B cell (primary cell): ENCODE data around the gene HAO1. TPM values are rescaled to one million over a fixed set of nuclear protein-coding genes. Genes with fewer than 3 reads are reported as not detected.

Experiments used
- ATAC-seq: fragments of 200-7000 bp; cut with Tn5 transposase; one replicate; pipeline ENCODE4 v1.10.0; 2021; ENCODE audit warnings: low read depth, mild to moderate bottlenecking, moderate number of reproducible peaks, moderate library complexity
- CTCF ChIA-PET: fragments of 350-600 bp; sonication (Branson Sonifier 250); formaldehyde crosslinking; loops from one replicate; lab custom pipeline; 2021; ENCODE audit warnings: antibody characterized with exemption, inconsistent platforms; lab: Charles Lee
- POLR2A ChIA-PET: fragments of 350-600 bp; sonication (Branson Sonifier 250); formaldehyde crosslinking; loops from one replicate; lab custom pipeline; 2021; ENCODE audit warnings: antibody characterized with exemption; lab: Charles Lee
- DNase-seq: peaks from one replicate; pipeline ENCODE4 v3.0.0; 2013
- H2AFZ ChIP-seq: 2 replicates; pipeline ENCODE4 v1.6.1; 2012; ENCODE audit warnings: mild to moderate bottlenecking, low read depth, low read length; ENCODE audit not compliant: insufficient read depth, poor library complexity, severe bottlenecking
- H3K27ac ChIP-seq, 2 donors: 1 replicate in 1 of 2; 2 replicates in 1 of 2; pipeline ENCODE4 v1.5.1; 2012 to 2013; ENCODE audit warnings: low read length in 2 of 2, mild to moderate bottlenecking in 2 of 2, moderate library complexity in 1 of 2
- H3K27me3 ChIP-seq, 4 experiments: fragments of 200-600 bp in 1 of 4; sonication (generic) in 1 of 4; replicated peaks in 1 of 4; 1 replicate in 2 of 4; 2 replicates in 2 of 4; pipeline versions ENCODE4 v1.6.1 to v1.7.0; 2013 to 2016; ENCODE audit warnings: low read length in 3 of 4, mild to moderate bottlenecking in 2 of 4, mixed read lengths in 1 of 4, moderate library complexity in 1 of 4; ENCODE audit not compliant: insufficient read depth in 4 of 4, control insufficient read depth in 3 of 4; ENCODE audit errors: control extremely low read depth in 1 of 4
- H3K36me3 ChIP-seq, 2 experiments: replicated peaks in 1 of 2; 1 replicate in 1 of 2; 2 replicates in 1 of 2; pipeline versions ENCODE4 v1.6.1 to v1.7.1; 2013; ENCODE audit warnings: low read length in 1 of 2; ENCODE audit not compliant: insufficient read depth in 2 of 2, control insufficient read depth in 1 of 2; ENCODE audit errors: control extremely low read depth in 1 of 2, extremely low read depth in 1 of 2
- H3K4me1 ChIP-seq, 2 donors: fragments of 200-600 bp in 1 of 2; sonication (generic) in 1 of 2; 1 replicate in 1 of 2; 2 replicates in 1 of 2; pipeline versions ENCODE4 v1.5.1 to v1.6.1; 2013 to 2017; ENCODE audit warnings: low read length in 2 of 2; ENCODE audit not compliant: control insufficient read depth in 2 of 2, insufficient read depth in 2 of 2
- H3K4me2 ChIP-seq: replicated peaks from 2 replicates; pipeline ENCODE3; 2012; ENCODE audit warnings: mild to moderate bottlenecking, low read depth, low read length; ENCODE audit not compliant: poor library complexity, severe bottlenecking
- H3K4me3 ChIP-seq, 5 experiments: fragments of 200-600 bp in 1 of 5; sonication (generic) in 1 of 5; 1 replicate in 3 of 5; 2 replicates in 2 of 5; pipeline versions ENCODE4 v1.5.1 to v1.7.0; 2011 to 2016; ENCODE audit warnings: low read length in 4 of 5, mild to moderate bottlenecking in 4 of 5, low read depth in 2 of 5, control low read depth in 1 of 5, moderate library complexity in 1 of 5; ENCODE audit not compliant: insufficient read depth in 1 of 5; ENCODE audit errors: control extremely low read depth in 1 of 5, extremely low read depth in 1 of 5
- H3K79me2 ChIP-seq: fragments of 200-600 bp; sonication (generic); one replicate; pipeline ENCODE4 v1.6.0; 2016; ENCODE audit warnings: low read length; ENCODE audit not compliant: control insufficient read depth, insufficient read depth
- H3K9ac ChIP-seq: fragments of 200-600 bp; sonication (generic); 2 replicates; pipeline ENCODE4 v1.6.1; 2017; ENCODE audit warnings: mild to moderate bottlenecking, low read length, moderate library complexity
- H3K9me3 ChIP-seq, 3 donors: one replicate each; pipeline versions ENCODE4 v1.6.1 to v1.7.1; 2013; ENCODE audit warnings: low read length in 2 of 3; ENCODE audit not compliant: control insufficient read depth in 2 of 3, insufficient read depth in 1 of 3; ENCODE audit errors: control extremely low read depth in 1 of 3
- H4K20me1 ChIP-seq: 2 replicates; pipeline ENCODE4 v1.6.0; 2012; ENCODE audit warnings: mild to moderate bottlenecking, low read length; ENCODE audit not compliant: insufficient read depth, control insufficient read depth, poor library complexity, severe bottlenecking
- H3K27ac Mint-ChIP-seq: one replicate; pipeline ENCODE4 v1.8.0; 2021; ENCODE audit warnings: mixed read lengths
- H3K27me3 Mint-ChIP-seq: one replicate; pipeline ENCODE4 v1.8.0; 2021; ENCODE audit warnings: mixed read lengths
- H3K4me1 Mint-ChIP-seq: one replicate; pipeline ENCODE4 v1.8.0; 2021; ENCODE audit warnings: mixed read lengths
- H3K4me3 Mint-ChIP-seq: one replicate; pipeline ENCODE4 v1.8.0; 2021; ENCODE audit warnings: mixed read lengths
- H3K9me3 Mint-ChIP-seq: one replicate; pipeline ENCODE4 v1.8.0; 2022; ENCODE audit warnings: mixed read lengths; ENCODE audit not compliant: insufficient read depth
- EZH2 ChIP-seq: IDR thresholded peaks from 2 replicates; pipeline ENCODE4 v1.6.1; 2012; ENCODE audit warnings: borderline replicate concordance, low read depth, mild to moderate bottlenecking, moderate library complexity, low read length; ENCODE audit not compliant: insufficient read depth, poor library complexity, severe bottlenecking
- WGBS: methylation state at CpG from one replicate; pipeline ENCODE4 v1.1.5; 2013; ENCODE audit warnings: missing lambda C conversion rate; ENCODE audit not compliant: insufficient coverage; 5-methylcytosine and 5-hydroxymethylcytosine counted together
- intact Hi-C: fragments of 100-400 bp; cut with micrococcal nuclease; formaldehyde crosslinking; loops from one replicate; pipeline ENCODE4 v1.10.0; 2022
- polyA plus RNA-seq: library from polyadenylated mRNA; depleted of rRNA; stranded (reverse); fragments of >200 nt; gene quantifications from 2 replicates; pipeline ENCODE4 v1.2.3, GENCODE V29; 2012
- total RNA-seq, 2 donors: library from RNA; stranded (reverse); fragments of 120-200 nt in 1 of 2; gene quantifications; 1 replicate in 1 of 2; 2 replicates in 1 of 2; pipeline versions ENCODE4 v1.2.3 to v1.2.4, GENCODE V29; 2013 to 2022
- TF ChIP-seq, protein P1 (sequence below): fragments of 200-600 bp; IDR thresholded peaks from one replicate; pipeline ENCODE4 v1.8.0; 2022; ENCODE audit warnings: antibody characterized with exemption, mild to moderate bottlenecking

The HAO1 gene
- total and polyA plus RNA-seq, 2 donors (not counting 1 experiment from before 2014, with no cell fraction given), result not detected

DNA sequence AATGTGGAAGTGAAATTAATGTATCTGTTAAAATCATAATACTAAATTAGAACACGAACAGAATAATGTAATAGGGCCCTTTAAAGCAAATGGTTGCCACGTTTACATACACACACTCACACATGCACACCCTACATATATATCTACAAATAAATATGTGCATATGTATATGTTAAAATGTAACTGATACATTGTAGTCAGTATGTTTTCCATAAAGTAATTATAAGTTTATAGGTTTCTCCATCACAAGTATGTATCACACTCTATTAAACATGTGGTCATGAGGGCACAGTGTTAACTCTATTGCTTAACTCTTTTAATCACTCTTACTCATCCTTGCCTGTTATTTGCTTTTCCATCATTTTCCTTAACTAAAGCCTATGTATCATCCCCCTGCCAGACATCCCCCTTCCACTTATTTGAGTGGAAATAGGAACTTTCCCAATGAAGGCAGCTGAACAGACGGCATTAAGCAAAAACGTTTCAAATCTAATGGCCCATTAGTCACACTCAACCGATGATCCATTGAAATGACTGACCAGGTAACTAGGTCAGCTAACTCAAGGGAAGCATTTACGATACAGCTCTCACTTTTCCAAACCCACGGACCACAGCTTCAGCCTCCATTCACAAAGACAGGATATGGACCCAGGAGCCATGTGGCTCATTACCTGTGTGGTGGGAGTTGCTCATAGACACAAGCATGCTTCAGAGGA lies 89.3 kb downstream of the HAO1 start:
- TF ChIP-seq EZH2, result no peak
- TF ChIP-seq, protein P1, sequence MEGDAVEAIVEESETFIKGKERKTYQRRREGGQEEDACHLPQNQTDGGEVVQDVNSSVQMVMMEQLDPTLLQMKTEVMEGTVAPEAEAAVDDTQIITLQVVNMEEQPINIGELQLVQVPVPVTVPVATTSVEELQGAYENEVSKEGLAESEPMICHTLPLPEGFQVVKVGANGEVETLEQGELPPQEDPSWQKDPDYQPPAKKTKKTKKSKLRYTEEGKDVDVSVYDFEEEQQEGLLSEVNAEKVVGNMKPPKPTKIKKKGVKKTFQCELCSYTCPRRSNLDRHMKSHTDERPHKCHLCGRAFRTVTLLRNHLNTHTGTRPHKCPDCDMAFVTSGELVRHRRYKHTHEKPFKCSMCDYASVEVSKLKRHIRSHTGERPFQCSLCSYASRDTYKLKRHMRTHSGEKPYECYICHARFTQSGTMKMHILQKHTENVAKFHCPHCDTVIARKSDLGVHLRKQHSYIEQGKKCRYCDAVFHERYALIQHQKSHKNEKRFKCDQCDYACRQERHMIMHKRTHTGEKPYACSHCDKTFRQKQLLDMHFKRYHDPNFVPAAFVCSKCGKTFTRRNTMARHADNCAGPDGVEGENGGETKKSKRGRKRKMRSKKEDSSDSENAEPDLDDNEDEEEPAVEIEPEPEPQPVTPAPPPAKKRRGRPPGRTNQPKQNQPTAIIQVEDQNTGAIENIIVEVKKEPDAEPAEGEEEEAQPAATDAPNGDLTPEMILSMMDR, result no peak
- intact Hi-C loops, result no loop called here
- H3K27me3 Mint-ChIP-seq, result no peaks in the 10 kb centered on the region
- 83% methylated on average over 4 of the region's 7 CpGs for WGBS
- Histone ChIP-seq H3K79me2 (no peaks in the 10 kb centered on the region), H3K36me3 (no peaks in the 10 kb centered on the region), H3K27ac (no peak overlapping the region), H3K9ac (no peak overlapping the region), H2AFZ (no peak overlapping the region), H3K4me1 (no peaks in the 10 kb centered on the region), H3K4me2 (no peak overlapping the region), H3K9me3 (no peaks in the 10 kb centered on the region), H3K27me3 (peaks cover 0 to 3% (median 0%) of the 10 kb centered on the region in 4 experiments), H3K4me3 (no peak overlapping the region), H4K20me1 (no peaks in the 10 kb centered on the region)
- POLR2A ChIA-PET, result no interaction called here
- CTCF ChIA-PET, result no interaction called here
- no peak for DNase-seq
- H3K9me3 Mint-ChIP-seq, result no peaks in the 10 kb centered on the region
- H3K4me1 Mint-ChIP-seq, result no peaks in the 10 kb centered on the region
- ATAC-seq, result no peak
- no peak overlapping the region for H3K27ac Mint-ChIP-seq
- H3K4me3 Mint-ChIP-seq, result no peak overlapping the region

DNA sequence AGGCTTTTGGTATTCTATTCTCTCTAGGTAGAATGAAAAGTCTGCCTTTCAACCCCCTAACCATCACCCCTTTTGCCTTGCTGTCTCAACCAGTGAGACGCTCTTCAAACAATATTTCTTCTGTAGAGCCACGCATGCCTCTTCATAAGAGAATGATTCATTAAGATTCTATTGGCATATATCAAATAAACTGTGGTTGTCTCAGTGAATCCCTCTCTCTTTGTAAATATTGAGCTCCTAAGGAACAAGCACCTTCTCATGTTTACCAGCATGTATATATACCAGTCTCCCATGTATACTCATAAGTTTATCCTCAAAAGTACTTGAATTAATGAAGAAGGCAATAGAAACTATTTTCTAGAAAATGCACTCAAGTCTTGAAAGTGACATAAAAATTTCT lies 90.6 kb downstream of the HAO1 start:
- Mint-ChIP-seq H3K27me3 (no peaks in the 10 kb centered on the region), H3K4me1 (no peaks in the 10 kb centered on the region), H3K9me3 (no peaks in the 10 kb centered on the region), H3K27ac (no peak overlapping the region), H3K4me3 (no peak overlapping the region)
- no peak for DNase-seq
- H3K27ac ChIP-seq, result no peak overlapping the region
- intact Hi-C loops, result no loop called here
- no peaks in the 10 kb centered on the region for H3K79me2 ChIP-seq
- WGBS, result no CpG with 5 or more reads among the region's 2 CpGs
- peaks cover 0 to 3% (median 0%) of the 10 kb centered on the region in 4 experiments for H3K27me3 ChIP-seq
- POLR2A ChIA-PET, result no interaction called here
- H3K4me1 ChIP-seq, result no peaks in the 10 kb centered on the region
- no peak for ATAC-seq
- CTCF ChIA-PET, result no interaction called here
- H3K4me2 ChIP-seq, result no peak overlapping the region
- TF ChIP-seq, protein P1, result no peak
- no peak for TF ChIP-seq EZH2
- no peak overlapping the region for H3K9ac ChIP-seq
- no peaks in the 10 kb centered on the region for H3K9me3 ChIP-seq
- H3K4me3 ChIP-seq, result no peak overlapping the region
- H2AFZ ChIP-seq, result no peak overlapping the region
- no peaks in the 10 kb centered on the region for H4K20me1 ChIP-seq
- no peaks in the 10 kb centered on the region for H3K36me3 ChIP-seq
